SK-N-SH treated with all-trans-retinoic acid at 6 μM for 48 hours (cell line): Measurements from ENCODE around the gene TMEM219.

ENCODE experiments used
- ATAC-seq: fragments of 200-7000 bp; cut with Tn5 transposase; 3 replicates; pipeline ENCODE4 v1.9.1; 2020; ENCODE audit warnings: mild to moderate bottlenecking, moderate library complexity
- BACH2 ChIP-seq: fragments of 250-450 bp; sonication (Bioruptor Pico); IDR thresholded peaks from 2 replicates; pipeline ENCODE4 v1.9.0; 2021; ENCODE audit warnings: mild to moderate bottlenecking, borderline replicate concordance
- CSDC2 ChIP-seq: fragments of 250-450 bp; sonication (Bioruptor Pico); IDR thresholded peaks from 2 replicates; pipeline ENCODE4 v1.5.0; 2020; ENCODE audit warnings: mild to moderate bottlenecking, moderate library complexity
- ESRRG ChIP-seq: fragments of 250-450 bp; sonication (Bioruptor Pico); IDR thresholded peaks from 2 replicates; pipeline ENCODE4 v1.6.1; 2021; ENCODE audit warnings: mild to moderate bottlenecking
- GLIS3 ChIP-seq: fragments of 250-450 bp; sonication (Bioruptor Pico); IDR thresholded peaks from 2 replicates; pipeline ENCODE4 v1.5.0; 2020; ENCODE audit warnings: mild to moderate bottlenecking, moderate library complexity
- ISL1 ChIP-seq: fragments of 250-450 bp; sonication (Bioruptor Pico); IDR thresholded peaks from 2 replicates; pipeline ENCODE4 v2.1.2; 2022; ENCODE audit warnings: mild to moderate bottlenecking, moderate library complexity
- OSR1 ChIP-seq: fragments of 250-450 bp; sonication (Bioruptor Pico); IDR thresholded peaks from 2 replicates; pipeline ENCODE4 v1.8.0; 2022; ENCODE audit warnings: moderate library complexity, mild to moderate bottlenecking, inconsistent platforms
- PPARA ChIP-seq: fragments of 250-450 bp; sonication (Bioruptor Pico); IDR thresholded peaks from 2 replicates; pipeline ENCODE4 v1.5.0; 2020; ENCODE audit warnings: mild to moderate bottlenecking, borderline replicate concordance
- RARB ChIP-seq: fragments of 250-450 bp; sonication (Bioruptor Pico); IDR thresholded peaks from 2 replicates; pipeline ENCODE4 v1.8.0; 2021; ENCODE audit warnings: mild to moderate bottlenecking, moderate library complexity
- SNAI2 ChIP-seq: fragments of 250-450 bp; sonication (Bioruptor Pico); IDR thresholded peaks from 2 replicates; pipeline ENCODE4 v1.5.0; 2020; ENCODE audit warnings: mild to moderate bottlenecking, moderate library complexity
- TCF4 ChIP-seq: fragments of 250-450 bp; sonication (Bioruptor Pico); IDR thresholded peaks from 2 replicates; pipeline ENCODE4 v1.8.0; 2021; ENCODE audit warnings: mild to moderate bottlenecking, moderate library complexity, borderline replicate concordance
- TOX ChIP-seq: fragments of 250-450 bp; sonication (Bioruptor Pico); IDR thresholded peaks from 2 replicates; pipeline ENCODE4 v1.8.0; 2021; ENCODE audit warnings: mild to moderate bottlenecking, moderate library complexity, borderline replicate concordance
- ZC3H10 ChIP-seq: fragments of 250-450 bp; sonication (Bioruptor Pico); IDR thresholded peaks from 2 replicates; pipeline ENCODE4 v1.5.1; 2021; ENCODE audit warnings: mild to moderate bottlenecking, moderate library complexity
- ZFP3 ChIP-seq: fragments of 250-450 bp; sonication (Bioruptor Pico); IDR thresholded peaks from 2 replicates; pipeline ENCODE4 v1.5.0; 2020; ENCODE audit warnings: mild to moderate bottlenecking, moderate library complexity
- ZFP30 ChIP-seq: fragments of 450-650 bp; formaldehyde crosslinking; IDR thresholded peaks from 2 replicates; pipeline ENCODE4 v1.5.0; 2022; ENCODE audit warnings: mild to moderate bottlenecking, moderate library complexity
- ZNF565 ChIP-seq: fragments of 450-650 bp; formaldehyde crosslinking; conservative IDR thresholded peaks from 2 replicates; pipeline ENCODE4 v1.5.0; 2020; ENCODE audit warnings: low read depth, mild to moderate bottlenecking, moderate library complexity
- TF ChIP-seq, protein P1 (sequence below): fragments of 250-450 bp; sonication (Bioruptor Pico); IDR thresholded peaks from 2 replicates; pipeline ENCODE4 v1.8.0; 2021; ENCODE audit warnings: low read depth, mild to moderate bottlenecking, moderate library complexity, borderline replicate concordance
- TF ChIP-seq, protein P2 (sequence below): fragments of 250-450 bp; sonication (Bioruptor Pico); IDR thresholded peaks from 2 replicates; pipeline ENCODE4 v1.5.1; 2020; ENCODE audit warnings: low read depth, mild to moderate bottlenecking, moderate library complexity
- TF ChIP-seq, protein P3 (sequence below): fragments of 250-450 bp; sonication (Bioruptor Pico); IDR thresholded peaks from 2 replicates; pipeline ENCODE4 v1.5.0; 2020; ENCODE audit warnings: mild to moderate bottlenecking, moderate library complexity

Gene TMEM219

DNA sequence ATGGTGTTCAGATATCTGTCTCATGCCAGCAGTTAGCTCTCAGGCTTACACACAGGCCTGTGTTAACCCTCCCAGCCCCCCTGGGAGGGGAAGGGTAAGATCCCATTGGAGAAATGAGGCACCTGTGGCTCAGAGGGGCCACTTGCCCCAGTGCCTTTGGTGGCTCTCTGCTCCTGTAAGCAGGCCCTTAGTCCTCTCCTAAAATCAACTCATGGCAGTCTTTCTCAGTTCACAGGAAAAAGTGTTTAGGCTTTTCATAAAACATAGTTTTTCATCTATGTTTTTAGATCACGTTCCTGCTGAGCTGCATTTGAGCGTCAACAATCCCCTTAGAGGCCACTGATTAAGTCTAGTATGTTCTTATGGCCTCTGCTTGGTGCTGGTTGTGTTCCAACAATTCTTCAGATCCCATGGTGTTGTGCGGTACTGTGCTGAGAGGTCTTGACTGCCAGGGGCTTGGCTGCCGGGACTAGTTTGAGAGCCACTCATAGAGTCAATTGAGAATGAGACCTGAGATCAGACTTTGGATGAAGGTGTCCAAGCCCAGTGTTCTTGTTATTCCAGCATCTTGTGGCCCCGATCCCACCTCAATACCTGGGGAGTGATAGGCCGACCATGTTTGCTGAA is 22.4 kb downstream of the TMEM219 start (continued):
- TF ChIP-seq GLIS3 (CRISPR knock-in tag), result no peak

DNA sequence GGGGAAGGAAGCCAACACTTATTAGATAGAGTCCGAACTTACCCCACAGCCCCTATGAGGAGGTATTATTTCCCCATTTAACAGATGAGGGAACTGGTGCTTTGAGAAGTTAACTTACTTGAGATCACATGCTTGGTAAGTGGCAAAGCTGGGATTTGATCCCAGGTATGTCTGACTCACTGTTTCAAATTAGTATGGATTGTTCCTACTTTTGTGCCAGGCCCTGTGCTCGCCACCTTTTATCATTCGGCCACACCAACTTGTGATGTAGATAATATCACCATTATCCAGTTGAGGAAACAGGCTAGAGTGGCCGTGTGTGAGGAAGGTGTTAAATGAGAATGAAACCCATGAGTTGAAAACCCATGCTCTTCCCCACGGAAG is 22.9 kb downstream of the TMEM219 start:
- no peak for ATAC-seq
- TF ChIP-seq BACH2 (CRISPR knock-in tag), result no peak
- TF ChIP-seq RARB (CRISPR knock-in tag), result no peak
- TF ChIP-seq, protein P1, sequence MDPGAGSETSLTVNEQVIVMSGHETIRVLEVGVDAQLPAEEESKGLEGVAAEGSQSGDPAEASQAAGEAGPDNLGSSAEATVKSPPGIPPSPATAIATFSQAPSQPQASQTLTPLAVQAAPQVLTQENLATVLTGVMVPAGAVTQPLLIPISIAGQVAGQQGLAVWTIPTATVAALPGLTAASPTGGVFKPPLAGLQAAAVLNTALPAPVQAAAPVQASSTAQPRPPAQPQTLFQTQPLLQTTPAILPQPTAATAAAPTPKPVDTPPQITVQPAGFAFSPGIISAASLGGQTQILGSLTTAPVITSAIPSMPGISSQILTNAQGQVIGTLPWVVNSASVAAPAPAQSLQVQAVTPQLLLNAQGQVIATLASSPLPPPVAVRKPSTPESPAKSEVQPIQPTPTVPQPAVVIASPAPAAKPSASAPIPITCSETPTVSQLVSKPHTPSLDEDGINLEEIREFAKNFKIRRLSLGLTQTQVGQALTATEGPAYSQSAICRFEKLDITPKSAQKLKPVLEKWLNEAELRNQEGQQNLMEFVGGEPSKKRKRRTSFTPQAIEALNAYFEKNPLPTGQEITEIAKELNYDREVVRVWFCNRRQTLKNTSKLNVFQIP (CRISPR knock-in tag), result no peak

DNA sequence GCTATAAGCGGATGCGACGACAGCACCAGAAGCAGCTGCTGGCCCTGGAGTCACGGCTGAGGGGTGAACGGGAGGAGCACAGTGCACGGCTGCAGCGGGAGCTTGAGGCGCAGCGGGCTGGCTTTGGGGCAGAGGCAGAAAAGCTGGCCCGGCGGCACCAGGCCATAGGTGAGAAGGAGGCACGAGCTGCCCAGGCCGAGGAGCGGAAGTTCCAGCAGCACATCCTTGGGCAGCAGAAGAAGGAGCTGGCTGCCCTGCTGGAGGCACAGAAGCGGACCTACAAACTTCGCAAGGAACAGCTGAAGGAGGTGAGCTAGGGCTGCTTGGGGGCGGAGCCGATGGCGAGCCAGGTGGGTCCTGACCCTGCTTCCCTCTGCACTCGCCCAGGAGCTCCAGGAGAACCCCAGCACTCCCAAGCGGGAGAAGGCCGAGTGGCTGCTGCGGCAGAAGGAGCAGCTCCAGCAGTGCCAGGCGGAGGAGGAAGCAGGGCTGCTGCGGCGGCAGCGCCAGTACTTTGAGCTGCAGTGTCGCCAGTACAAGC is 23.5 kb downstream of the TMEM219 start:
- ATAC-seq, result no peak
- TF ChIP-seq, protein P2, sequence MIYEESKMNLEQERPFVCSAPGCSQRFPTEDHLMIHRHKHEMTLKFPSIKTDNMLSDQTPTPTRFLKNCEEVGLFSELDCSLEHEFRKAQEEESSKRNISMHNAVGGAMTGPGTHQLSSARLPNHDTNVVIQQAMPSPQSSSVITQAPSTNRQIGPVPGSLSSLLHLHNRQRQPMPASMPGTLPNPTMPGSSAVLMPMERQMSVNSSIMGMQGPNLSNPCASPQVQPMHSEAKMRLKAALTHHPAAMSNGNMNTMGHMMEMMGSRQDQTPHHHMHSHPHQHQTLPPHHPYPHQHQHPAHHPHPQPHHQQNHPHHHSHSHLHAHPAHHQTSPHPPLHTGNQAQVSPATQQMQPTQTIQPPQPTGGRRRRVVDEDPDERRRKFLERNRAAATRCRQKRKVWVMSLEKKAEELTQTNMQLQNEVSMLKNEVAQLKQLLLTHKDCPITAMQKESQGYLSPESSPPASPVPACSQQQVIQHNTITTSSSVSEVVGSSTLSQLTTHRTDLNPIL (CRISPR knock-in tag), result no peak

DNA sequence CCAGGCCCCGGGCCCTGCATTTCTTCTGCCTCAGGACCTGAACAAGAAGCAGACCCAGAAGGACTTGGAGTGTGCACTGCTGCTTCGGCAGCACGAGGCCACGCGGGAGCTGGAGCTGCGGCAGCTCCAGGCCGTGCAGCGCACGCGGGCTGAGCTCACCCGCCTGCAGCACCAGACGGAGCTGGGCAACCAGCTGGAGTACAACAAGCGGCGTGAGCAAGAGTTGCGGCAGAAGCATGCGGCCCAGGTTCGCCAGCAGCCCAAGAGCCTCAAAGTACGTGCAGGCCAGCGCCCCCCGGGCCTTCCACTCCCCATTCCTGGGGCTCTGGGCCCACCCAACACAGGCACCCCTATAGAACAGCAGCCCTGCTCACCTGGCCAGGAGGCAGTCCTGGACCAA is 24.4 kb downstream of the TMEM219 start:
- TF ChIP-seq ZFP3 (CRISPR knock-in tag) (no peak), TOX (CRISPR knock-in tag) (no peak), ZFP30 (CRISPR knock-in tag) (no peak), RARB (CRISPR knock-in tag) (no peak), ISL1 (CRISPR knock-in tag) (no peak), GLIS3 (CRISPR knock-in tag) (no peak), CSDC2 (CRISPR knock-in tag) (no peak)
- TF ChIP-seq, protein P3, sequence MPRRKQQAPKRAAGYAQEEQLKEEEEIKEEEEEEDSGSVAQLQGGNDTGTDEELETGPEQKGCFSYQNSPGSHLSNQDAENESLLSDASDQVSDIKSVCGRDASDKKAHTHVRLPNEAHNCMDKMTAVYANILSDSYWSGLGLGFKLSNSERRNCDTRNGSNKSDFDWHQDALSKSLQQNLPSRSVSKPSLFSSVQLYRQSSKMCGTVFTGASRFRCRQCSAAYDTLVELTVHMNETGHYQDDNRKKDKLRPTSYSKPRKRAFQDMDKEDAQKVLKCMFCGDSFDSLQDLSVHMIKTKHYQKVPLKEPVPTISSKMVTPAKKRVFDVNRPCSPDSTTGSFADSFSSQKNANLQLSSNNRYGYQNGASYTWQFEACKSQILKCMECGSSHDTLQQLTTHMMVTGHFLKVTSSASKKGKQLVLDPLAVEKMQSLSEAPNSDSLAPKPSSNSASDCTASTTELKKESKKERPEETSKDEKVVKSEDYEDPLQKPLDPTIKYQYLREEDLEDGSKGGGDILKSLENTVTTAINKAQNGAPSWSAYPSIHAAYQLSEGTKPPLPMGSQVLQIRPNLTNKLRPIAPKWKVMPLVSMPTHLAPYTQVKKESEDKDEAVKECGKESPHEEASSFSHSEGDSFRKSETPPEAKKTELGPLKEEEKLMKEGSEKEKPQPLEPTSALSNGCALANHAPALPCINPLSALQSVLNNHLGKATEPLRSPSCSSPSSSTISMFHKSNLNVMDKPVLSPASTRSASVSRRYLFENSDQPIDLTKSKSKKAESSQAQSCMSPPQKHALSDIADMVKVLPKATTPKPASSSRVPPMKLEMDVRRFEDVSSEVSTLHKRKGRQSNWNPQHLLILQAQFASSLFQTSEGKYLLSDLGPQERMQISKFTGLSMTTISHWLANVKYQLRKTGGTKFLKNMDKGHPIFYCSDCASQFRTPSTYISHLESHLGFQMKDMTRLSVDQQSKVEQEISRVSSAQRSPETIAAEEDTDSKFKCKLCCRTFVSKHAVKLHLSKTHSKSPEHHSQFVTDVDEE (CRISPR knock-in tag), result no peak
- ATAC-seq, result no peak

DNA sequence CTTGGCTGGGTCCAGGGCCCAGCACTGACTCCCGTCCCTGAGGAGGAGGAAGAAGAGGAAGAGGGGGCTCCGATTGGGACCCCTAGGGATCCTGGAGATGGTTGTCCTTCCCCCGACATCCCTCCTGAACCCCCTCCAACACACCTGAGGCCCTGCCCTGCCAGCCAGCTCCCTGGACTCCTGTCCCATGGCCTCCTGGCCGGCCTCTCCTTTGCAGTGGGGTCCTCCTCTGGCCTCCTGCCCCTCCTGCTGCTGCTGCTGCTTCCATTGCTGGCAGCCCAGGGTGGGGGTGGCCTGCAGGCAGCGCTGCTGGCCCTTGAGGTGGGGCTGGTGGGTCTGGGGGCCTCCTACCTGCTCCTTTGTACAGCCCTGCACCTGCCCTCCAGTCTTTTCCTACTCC is 25.1 kb downstream of the TMEM219 start:
- TF ChIP-seq ISL1 (CRISPR knock-in tag), result no peak
- no peak for TF ChIP-seq TCF4 (CRISPR knock-in tag)
- TF ChIP-seq BACH2 (CRISPR knock-in tag), result no peak
- TF ChIP-seq TOX (CRISPR knock-in tag), result no peak
- TF ChIP-seq ZNF565, result no peak
- no peak for TF ChIP-seq ZFP30 (CRISPR knock-in tag)
- TF ChIP-seq, protein P1 (CRISPR knock-in tag), result no peak
- no peak for TF ChIP-seq ZC3H10 (CRISPR knock-in tag)
- TF ChIP-seq ESRRG (CRISPR knock-in tag), result no peak
- no peak for TF ChIP-seq PPARA
- no peak for TF ChIP-seq SNAI2 (CRISPR knock-in tag)
- TF ChIP-seq, protein P2 (CRISPR knock-in tag), result no peak
- TF ChIP-seq, protein P3 (CRISPR knock-in tag), result no peak
- TF ChIP-seq OSR1 (CRISPR knock-in tag), result no peak
- ATAC-seq, result no peak
